ENCODE data around the gene PPP3R1.

Gene PPP3R1

GRCh38 chr2:68230241-68231060 is 21.9 kb downstream of the PPP3R1 start:
- peak; percentile 36 for DNase-seq

DNA sequence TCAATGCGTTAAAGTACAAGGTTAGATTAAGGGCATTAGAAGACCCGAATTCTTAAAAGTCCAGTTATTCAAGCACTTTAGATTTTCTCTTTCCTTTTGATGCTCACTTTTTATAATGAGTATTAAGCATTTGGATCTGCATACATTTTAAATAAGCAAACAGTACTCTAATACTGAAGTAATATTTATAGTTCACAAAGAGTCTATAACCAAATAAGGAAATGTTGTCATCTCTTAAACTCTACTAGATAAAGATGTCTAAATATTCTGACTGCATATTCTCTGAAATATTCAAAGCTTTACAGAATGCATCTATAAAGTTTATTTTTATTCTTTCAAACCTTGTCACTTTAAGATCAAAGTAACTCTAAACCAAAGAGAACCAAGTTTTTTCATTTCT is 25.5 kb downstream of the PPP3R1 start:
- no peak for DNase-seq

DNA sequence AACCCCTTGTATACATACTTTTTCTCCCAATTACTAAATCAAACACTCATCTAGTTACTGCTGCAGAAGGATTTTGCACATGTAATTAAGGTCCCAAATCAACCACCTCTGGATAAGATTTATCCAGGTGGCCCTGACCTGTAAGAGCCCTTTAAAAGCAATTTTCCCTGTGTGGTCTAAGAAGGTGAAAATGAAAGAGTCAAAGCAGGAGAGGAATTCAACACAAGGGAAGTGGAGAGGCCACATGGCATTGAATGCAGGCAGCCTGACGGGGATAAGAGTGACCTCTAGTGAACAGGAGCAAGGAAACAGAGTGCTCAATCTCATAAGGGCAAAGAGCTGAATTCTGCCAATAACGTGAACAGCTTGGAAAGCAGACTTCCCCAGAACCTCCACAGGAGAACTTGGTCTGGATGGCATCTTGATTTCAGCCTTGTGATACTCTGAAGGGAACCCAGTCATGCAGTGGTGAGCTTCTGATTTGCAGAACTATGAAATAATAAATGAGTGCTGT is 27.2 kb downstream of the PPP3R1 start:
- DNase-seq, result peak; percentile 64

DNA sequence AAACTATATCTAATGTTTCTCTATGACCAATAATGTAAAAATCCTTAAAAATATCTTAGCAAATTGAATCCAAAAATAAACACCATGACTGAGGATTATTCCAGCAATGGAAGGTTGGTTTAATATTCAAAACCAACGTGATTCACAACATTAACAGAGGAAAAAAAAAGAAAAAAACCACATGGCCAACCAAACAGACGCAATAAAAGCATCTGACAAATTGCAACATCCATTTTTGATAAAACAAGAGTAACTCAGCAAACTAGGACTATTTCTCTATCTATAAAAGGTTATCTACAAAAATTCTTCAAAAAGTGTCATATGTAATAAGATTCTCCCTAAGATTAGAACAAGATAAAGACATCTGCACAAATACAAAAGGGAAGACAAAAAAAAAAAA is 28.9 kb downstream of the PPP3R1 start:
- no peak for DNase-seq

DNA sequence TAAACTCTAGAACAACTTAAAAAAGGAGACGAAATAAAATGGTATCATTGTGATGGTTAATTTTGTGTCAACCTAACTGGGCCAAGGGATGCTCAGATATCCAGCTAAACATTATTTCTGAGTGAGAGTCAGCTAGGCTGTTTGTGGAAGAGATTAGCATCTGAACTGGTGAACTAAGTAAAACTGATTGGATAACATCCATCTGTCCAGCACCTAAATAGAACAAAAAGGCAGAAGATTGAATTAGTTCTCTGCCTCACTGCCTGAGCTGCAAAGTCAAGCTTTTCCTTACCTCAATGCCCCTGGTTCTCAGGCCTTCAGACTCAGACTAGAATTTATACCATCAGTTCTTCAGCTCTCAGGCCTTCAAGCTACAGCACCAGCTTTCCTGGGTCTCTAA is 30.0 kb downstream of the PPP3R1 start:
- DNase-seq, result no peak

GRCh38 chr2:68218343-68218901 is 33.9 kb downstream of the PPP3R1 start:
- DNase-seq, result no peak

DNA sequence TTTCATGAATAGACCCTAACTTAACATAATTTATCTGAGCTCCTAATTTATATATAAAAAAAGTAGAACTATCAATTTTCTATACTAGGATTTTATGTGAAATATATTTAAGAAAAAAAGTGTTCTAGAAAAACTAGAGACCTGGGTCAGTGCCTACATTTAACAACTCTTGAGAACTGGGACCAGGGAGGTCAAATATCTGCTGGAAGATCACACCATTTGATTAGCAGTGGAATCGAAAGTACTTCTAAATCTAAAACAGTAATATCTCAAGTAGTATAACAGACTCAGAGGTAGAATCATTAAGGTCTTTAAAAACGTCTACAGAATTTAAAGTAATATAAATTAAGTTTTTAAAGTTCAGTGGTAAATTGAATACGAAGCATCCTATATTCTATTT is 34.6 kb downstream of the PPP3R1 start:
- no peak for DNase-seq

DNA sequence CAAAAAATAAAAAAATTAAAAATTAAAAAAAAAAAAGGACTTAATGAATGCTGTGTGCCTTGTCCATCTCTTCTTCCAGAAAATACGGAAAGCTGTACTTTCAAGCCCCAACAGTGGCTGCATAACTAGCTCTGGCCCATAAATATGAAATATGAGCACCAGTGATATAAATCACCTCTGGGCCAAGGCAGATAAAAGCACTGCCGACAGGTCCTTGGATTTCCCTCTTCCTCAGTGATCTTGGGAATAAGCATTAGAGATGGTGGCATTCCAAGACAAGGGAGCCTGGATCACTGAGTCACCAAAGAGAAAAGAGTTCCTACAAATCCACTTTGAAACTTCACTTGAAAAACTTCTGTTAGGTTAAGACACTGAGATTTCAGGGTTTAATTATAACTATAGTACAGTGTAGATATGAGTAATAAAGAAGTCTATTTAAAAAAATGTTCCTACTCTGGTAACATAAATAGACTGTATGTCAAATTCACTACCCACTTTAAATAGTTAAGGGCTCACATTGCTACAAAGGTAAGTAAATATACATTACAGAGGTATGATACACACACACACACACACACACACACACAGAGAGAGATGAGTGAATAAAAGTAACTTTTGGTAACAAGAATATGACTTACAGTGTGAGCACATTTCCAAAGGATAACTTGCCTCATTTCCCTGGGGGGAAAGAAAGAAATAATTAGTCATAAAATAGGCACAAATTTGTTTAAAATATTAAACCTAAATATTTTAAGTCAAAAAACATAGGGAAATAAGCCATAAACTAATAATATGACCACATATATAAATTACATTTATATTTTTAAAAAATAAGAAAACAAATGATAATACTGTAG is 35.6 kb downstream of the PPP3R1 start:
- DNase-seq, result no peak

DNA sequence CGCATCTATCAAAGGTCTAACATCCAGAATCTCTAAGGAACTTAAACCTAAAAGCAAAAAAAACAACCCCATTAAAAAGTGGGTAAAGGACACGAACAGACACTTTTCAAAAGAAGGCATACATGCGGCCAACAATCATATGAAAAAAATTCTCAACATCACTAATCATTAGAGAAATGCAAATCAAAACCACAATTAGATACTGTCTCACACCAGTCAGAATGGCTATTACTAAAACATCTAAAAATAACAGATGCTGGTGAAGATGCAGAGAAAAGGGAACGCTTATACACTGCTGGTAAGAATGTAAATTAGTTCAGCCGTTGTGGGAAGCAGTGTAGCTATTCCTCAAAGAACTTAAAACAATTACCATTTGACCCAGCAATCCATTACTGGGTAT is 38.0 kb downstream of the PPP3R1 start:
- DNase-seq, result no peak

DNA sequence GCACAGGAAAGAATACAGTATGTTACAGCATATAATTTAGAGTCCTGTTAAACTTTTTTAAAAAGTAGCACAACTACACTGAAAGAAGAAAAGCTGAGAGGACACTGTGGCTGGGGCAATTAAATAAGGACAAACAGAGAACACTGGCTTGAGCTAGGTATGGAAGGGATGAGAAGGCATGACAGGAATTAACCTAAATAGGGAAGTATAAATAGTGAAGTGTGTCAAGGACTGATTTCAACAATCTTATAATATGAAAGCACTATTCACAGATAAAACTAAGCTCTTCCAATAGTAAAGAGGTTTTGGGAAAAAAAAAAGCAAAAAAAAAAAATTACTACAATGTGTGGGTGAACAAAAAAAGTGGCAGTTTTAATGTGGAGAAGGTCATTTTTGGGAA is 45.5 kb downstream of the PPP3R1 start:
- DNase-seq, result peak; percentile 19

DNA sequence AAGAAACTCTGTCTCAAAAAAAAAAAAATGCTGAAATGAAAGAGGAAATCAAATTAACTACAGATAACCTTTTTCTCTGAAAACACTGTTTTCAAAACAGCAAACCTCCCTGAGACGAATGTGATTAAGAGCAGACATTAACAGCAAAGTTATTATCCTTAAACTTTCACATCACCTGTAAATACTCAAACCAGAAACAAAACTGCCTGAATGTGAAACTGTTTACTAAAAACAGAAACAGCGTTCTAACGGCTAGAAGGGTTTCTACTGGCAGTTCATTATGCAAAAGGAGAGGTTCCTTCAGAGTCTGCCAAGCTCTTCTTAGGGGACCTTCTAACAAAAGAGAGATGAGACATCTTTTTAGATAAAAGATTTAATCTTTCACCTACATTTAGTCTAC is 48.7 kb downstream of the PPP3R1 start:
- no peak for DNase-seq

DNA sequence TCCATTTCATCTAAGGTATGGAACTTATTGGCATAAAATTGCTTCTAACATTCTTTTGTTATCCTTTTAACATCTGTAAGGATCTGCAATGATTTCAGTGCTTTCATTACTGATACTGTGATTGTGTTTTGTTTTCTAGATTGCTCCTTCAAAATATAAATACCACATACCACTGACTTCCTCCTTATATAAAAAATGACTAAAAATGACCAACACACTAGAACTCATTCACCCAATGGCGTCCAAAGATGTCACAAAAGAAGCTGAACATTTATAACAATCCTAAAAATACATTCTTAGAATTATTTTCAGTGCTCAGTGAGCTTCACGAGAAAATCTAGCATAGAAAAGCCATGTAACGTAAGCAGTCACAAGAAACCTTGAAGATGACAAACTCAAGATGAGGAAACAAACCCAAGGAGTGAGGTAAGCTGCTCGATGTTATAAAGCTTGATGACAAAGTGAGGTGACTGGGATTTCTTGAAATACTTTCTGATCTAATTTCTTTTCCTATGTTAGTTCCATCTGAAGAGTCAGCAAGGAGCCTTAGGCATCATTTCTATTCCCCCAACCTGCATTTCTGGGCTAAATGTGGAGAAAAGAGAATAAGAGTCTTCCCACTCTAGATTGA is 52.1 kb downstream of the PPP3R1 start:
- DNase-seq, result peak; percentile 75

DNA sequence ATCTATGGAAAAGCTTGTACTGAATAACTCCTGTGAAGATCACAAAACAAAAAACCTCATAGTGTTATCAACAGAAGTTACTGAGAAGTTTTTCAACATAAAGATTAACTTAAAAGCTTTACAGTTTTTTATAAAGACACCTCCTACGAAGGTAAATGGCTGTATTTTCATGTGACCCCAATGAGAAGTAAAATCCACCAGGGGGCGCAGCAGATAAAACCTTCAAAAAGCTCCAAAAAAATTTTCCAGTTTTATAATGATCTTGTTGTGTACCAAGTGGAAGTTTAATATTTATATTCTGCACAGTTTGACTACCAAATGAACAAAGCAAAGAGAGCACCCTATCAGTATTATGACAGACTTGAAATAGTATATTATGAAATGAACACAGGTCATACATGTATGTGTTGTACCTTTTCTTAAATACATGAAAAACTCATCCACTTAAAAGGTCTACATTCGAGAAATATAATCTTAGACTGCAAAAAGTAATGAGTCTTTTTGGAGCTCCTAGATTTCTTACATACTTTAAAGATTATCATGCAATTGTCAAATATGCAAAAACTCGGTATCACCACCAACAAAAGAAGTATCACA is 56.1 kb downstream of the PPP3R1 start:
- peak; percentile 48 for DNase-seq

DNA sequence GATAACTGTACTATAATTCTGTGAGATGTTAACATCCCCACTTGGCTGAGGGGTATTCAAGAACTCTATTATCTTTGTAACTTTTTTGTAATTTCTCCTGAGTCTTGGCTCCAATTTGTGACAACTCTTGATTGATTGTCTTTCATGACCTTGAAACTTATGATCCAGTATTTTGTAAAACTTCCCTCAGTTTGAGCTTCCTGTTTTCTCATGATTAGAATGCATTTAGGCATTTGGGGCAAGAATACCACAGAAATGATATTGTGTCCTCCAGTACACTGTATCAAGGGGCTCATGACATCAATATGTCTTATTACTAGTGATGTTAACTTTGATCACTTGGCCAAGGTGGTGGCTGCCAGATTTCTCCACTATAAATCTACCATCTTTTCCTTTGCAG is 57.2 kb downstream of the PPP3R1 start:
- peak; percentile 15 for DNase-seq

GRCh38 chr2:68193787-68194372 is 58.5 kb downstream of the PPP3R1 start:
- no peak for DNase-seq

- no peak for DNase-seq
Observed at GRCh38 chr2:68193144-68193543, 59.2 kb downstream of the PPP3R1 start.

GRCh38 chr2:68190991-68191731 is 61.2 kb downstream of the PPP3R1 start:
- DNase-seq, result peak; percentile 64

- DNase-seq, result no peak
Observed at GRCh38 chr2:68189991-68190784, 62.1 kb downstream of the PPP3R1 start.

GRCh38 chr2:68188831-68189230 is 63.5 kb downstream of the PPP3R1 start:
- no peak for DNase-seq

GRCh38 chr2:68187329-68187728 is 65.0 kb downstream of the PPP3R1 start:
- no peak for DNase-seq
